GM12872 (cell line): Measurements from ENCODE around the gene IRS1.

Source experiments
- CTCF ChIP-seq: IDR thresholded peaks from 3 replicates; pipeline ENCODE4 v1.5.1; 2011; ENCODE audit warnings: low read depth, mild to moderate bottlenecking, low read length, moderate library complexity; ENCODE audit not compliant: insufficient read depth

IRS1 gene

GRCh38 chr2:226692521-226693126 is 107.0 kb downstream of the IRS1 start:
- TF ChIP-seq CTCF = no peak

- TF ChIP-seq CTCF = no peak
Observed at GRCh38 chr2:226691255-226691654, 108.4 kb downstream of the IRS1 start.

GRCh38 chr2:226690461-226691024 is 109.1 kb downstream of the IRS1 start:
- TF ChIP-seq CTCF = no peak

- no peak for TF ChIP-seq CTCF
Observed at GRCh38 chr2:226687641-226688253, 111.9 kb downstream of the IRS1 start.

- TF ChIP-seq CTCF = no peak
Observed at GRCh38 chr2:226684563-226684959, 115.1 kb downstream of the IRS1 start.

GRCh38 chr2:226683944-226684562 is 115.6 kb downstream of the IRS1 start:
- TF ChIP-seq CTCF = no peak

GRCh38 chr2:226683196-226683595 is 116.4 kb downstream of the IRS1 start:
- no peak for TF ChIP-seq CTCF
